HG02678 (cell line): ENCODE data around the gene LGALS4.
"Not testable (repeated sequence)": the region's sequence is repeated elsewhere in the genome, so short reads cannot be mapped to it uniquely, and the experiment has no call there.

Experiments
- ATAC-seq: cut with Tn5 transposase; IDR thresholded peaks from one replicate; pipeline ENCODE4 v1.9.1; 2021; ENCODE audit warnings: mild to moderate bottlenecking, moderate library complexity; ENCODE audit not compliant: unreplicated experiment

The LGALS4 gene

GRCh38 chr19:38842439-38843174 is 29.9 kb upstream of the LGALS4 start:
- no peak for ATAC-seq

- ATAC-seq: no peak
Measured at GRCh38 chr19:38841787-38842438, 29.2 kb upstream of the LGALS4 start.

DNA sequence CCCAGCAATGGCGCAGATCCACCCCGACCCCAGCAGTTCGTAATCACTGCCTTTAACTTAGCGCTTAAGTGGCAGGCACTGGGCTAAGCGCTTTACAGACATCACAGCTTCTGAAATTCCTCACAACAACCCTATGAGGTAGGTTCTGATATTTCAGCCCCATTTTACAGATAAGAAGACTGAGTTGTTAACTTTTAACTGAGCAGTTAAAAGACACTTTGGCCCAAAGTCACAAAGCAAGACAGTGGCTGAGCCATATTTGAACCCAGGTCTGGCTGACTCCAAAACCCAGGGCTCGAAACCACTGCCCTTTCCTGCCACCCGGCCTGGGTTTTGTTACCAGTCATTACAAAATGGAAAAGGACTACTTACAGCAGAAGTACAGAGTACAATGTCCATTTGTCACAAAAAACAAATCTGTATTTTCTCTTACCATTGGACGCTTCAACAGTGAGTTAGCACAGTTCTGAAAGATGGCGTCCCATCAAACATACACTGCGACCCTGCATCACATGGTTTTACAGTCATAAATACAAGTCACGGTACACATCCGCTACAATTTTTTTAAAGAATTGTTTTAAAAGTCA is 28.5 kb upstream of the LGALS4 start:
- no peak for ATAC-seq

GRCh38 chr19:38840583-38840968 is 27.8 kb upstream of the LGALS4 start:
- no peak for ATAC-seq

DNA sequence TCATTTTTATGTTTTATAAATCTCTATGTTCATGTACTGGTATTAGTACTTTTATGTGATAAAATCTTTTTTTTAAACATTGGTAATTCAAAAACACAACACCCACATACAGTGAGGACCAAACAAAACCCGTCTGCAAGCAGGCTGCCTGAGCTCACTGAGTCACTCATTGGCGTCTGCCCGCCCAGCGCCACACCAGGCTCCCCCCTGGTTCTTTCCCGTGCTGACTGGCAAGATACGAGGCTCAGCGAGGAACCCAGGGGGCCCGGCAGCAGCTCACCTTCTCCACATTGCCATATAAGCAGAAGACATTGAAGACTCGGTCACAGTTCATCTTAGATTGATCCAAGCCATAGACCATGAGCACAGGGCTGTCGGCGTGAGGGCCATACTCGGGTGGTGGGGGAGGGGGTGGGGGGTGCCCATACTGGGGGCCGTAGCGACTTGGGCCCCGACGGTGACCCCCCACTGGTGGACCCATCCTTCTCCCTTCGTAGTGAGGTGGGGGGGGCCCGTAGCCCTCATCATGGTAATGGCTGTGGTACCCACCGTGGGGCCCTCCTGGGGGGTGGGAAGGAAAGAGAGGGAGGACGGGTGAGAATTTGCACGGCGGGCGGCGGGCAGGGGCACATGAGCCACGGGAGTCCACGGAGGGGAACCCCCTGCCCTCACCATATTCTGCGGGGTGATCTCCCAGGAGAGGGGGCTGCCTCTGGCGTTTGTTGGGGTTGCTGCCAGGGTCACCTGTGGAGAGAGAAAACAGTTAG is 27.3 kb upstream of the LGALS4 start:
- ATAC-seq: no peak

DNA sequence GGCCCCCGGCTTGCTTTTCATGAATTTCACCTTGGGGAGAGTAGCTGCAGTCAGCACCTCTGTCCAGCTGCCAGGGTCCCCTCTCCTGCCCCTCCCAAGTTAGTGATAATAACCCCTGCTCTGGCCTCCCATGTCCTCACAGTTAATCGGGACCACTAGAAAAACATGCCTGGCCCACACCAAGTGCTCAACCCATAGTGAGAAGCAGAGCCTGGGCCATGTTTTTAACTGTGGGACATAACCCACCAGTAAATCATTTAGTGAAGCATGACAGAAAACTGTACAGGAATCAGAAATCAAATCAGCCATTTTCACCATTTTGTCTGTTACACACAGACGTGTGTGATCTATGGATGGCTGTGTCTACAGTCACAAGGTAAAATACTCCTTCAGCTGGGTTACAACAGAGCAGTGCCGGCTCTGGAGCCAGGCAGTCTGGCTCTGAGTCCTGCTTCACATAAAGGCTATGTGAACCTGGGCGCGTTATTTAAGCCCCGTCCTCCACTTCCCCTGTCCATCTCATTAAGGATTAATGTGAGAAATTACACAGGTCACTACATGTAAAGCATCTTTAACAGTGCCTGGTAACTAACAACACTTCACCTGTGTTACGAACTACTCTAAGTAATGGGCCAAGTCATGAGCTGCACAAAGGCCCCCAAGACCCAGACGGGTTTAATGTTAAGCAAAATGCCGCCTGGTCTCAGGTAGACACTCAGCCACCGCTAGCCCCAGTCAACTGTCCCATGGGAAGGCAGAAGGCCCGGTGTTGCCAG is 26.4 kb upstream of the LGALS4 start:
- no peak for ATAC-seq

GRCh38 chr19:38838208-38838985 is 25.7 kb upstream of the LGALS4 start:
- no peak for ATAC-seq

GRCh38 chr19:38837656-38838121 is 24.9 kb upstream of the LGALS4 start:
- ATAC-seq: no peak

DNA sequence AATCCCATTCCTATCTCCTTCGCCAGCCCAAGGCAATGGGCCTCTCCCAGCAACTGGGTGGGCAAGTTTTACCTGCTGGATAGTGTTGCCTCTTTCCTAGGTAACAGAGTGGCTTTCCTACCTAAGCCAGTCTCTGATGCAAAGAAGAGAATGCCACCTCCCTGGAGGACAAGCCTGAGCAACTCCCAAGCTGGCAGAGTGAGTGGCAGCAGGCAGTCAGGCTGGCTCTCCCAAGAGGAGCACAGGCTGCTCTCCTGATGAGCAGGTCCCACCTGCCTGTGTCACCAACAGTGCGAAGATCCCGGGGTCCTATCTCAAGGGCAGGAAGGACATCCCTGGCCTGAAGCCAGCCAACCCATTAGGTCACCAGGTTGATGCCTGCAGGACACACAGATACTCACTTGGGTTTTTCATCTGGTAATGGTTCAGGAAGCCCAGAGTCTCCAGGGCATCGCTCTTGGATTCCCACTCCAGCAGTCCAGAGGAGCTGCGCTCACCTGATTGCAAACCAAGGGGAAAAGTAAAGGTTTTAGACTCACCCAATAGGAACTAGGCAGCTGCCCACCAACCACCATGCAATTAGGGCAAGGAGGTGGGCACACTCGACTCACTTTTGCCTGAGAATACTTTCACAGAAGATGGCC is 24.4 kb upstream of the LGALS4 start:
- ATAC-seq: no peak

DNA sequence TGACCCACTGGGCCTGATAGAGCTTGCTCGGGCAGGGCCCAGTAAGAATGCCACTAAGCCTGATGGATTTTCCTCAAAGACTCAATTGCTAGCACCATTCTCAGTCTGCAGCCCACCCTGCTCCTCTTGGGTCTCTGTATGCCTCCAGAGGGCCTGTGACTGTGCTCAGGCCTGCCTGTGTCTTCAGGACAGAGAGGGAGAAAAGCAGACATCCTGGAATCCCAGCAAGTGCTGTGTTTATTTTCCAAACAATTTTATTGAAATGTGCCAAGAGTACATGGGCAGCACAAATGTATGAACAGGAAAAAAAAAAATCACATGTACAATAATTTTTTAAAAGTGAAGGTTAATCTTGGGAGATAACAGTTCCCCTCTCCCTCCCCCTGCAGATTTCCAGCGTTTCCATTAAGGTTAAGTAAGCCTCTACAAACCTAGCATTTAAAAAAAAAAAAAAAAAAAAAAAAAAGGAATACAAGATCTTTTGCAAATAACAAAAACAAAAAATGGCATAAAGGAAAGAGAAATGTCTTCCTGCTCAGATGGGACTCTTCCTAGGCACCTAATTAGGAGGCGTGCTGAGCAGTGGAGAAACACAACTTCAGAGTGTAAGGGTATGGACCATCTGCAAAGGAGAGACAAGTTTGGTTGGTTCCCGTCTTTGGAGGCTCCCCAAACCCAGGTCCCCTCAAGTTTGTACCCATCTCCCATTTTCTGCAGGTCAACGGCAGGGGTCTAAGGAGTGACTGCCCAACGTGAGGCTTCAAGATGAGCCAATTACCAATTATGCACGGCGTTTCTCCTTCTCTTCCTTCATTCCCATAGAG is 23.6 kb upstream of the LGALS4 start:
- no peak for ATAC-seq

DNA sequence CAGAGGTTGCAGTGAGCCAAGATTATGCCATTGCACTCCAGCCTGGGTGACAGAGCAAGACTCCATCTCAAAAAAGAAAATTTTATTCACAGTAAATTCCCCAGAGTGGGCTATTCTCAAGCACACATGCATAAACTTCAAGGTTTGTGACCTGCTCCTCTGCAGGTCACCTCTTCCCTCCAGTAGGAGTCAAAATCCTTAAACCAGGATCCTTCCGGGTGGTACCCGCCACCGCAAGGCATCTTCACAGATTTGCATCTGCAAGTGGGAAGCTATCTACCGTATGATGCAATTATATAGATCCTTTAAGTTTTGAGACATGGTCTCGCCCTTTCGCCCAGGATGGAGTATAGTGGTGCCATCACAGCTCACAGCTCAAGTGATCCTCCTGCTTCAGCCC is 21.8 kb upstream of the LGALS4 start:
- no peak for ATAC-seq

DNA sequence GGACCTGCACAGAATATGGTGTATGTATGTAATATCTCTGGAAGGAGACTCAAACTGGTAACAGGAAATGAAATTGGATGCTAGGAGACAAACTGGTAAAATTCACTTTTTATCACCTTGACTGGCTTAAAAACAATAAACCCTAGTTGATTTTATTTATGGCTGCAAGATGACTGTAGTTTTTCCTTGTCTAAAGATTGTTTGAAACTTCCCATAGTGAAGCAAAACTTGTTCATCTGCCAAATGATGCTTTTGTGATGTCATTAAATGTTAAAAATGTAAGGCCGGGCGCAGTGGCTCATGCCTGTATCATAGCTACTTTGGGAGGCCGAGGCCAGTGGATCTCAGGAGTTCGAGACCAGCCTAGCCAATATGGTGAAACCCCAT is 21.4 kb upstream of the LGALS4 start:
- ATAC-seq: no peak

DNA sequence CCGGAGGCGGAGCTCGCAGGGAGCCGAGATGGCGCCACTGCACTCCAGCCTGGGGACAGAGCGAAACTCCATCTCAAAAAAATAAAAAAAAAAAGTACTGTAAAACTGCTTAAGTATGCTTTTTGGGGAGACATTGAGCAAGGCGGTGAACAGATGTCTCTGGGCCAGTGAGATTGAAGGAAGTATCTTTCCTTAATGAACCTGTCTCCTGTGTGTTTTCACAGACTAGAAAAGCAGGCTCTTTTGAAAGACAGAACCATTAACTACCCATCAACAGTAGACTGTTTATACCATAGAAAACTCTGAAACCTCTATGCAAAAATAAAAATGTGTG is 20.3 kb upstream of the LGALS4 start:
- no peak for ATAC-seq

- ATAC-seq: peak; percentile 24
Measured at GRCh38 chr19:38831142-38831605, 18.4 kb upstream of the LGALS4 start.

DNA sequence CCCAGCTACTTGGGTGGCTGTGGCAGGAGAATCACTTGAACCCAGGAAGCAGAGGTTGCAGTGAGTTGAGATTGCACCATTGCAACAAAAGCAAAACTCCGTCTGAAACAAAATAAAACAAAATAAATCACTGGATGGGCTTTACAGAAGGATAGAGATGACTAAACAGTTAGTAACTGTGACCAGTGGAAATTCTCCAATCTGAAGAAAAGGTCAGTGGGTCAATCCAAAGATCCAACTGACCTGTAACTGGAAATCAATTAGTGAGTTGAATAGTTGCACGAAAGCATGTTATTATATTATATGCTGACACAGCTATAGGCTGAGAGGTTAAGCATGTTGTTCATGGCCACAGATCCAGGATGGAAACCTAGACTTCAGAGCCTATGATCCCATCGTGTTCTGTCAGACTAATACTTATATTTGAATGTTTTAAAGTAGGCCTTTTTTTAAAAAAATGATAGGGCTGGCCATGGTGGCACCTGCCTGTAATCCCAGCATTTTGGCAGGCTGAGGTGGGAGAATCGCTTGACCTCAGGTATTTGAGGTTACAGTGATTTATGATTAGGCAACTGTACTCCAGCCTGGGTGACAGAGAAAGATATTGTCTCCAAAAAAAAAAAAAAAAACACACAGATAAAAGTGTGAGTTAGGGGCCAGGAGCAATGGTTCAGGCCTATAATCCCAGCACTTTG is 17.4 kb upstream of the LGALS4 start:
- ATAC-seq: no peak

- not testable (repeated sequence) for ATAC-seq
Measured at GRCh38 chr19:38829203-38829602, 16.5 kb upstream of the LGALS4 start.

DNA sequence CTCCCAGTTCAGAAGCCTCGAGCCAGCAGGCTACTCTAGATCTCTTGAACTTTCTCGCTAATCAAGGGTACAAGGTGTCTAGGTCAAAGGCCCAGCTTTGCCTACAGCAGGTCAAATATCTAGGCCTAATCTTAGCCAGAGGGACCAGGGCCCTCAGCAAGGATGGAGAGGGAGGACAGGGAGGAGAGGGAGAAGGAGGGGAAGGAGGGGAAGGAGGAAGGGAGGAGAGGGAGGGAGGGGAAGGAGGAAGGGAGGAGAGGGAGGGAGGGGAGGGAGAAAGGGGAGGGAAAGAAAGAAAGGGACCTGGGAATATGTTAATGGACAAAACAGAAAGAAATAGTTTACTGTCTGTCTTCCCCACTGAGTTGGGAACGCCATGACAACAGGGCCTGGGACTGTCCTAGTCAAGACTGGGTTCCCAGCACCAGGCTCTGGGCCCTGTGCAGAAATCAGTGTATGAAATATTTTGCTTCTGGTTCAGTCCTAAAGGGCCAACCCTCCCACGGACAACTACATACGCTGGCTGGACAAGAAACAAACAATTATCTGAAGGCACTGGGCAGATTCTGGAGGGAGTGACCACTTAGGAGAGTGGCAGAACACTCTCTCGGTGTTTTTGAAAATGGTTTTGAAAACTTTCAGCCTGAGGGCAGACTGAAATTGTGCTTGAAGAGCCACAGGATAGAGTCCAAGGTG is 14.3 kb upstream of the LGALS4 start:
- ATAC-seq: no peak
